Left lobe of liver (tissue), 2 donors: ENCODE results near the gene OLFML1. TPM values are rescaled to one million over a fixed set of nuclear protein-coding genes. Genes with fewer than 3 reads are reported as not detected.
A peak's percentile ranks its signal among the peaks of the same experiment; 100 is the strongest.

Source experiments
- ATAC-seq: fragments of 200-7000 bp; cut with Tn5 transposase; one replicate; pipeline ENCODE4 v1.9.1; 2020; ENCODE audit warnings: mild to moderate bottlenecking, moderate library complexity
- DNase-seq: peaks from one replicate; pipeline ENCODE4 v3.0.0-alpha.2; 2020; ENCODE audit warnings: low spot score
- total RNA-seq: library from RNA; stranded (reverse); gene quantifications from one replicate; pipeline ENCODE4 v1.2.1, GENCODE V29; 2021
- donor health status: DM: no; HTN: no; CAD: no; lungs with moderate emphysema.
- donor health status: DM: no; HTN: yes; CAD: no.

Gene OLFML1
- total RNA-seq, 1 donor from 2014 or later: 2.2 TPM

GRCh38 chr11:7473717-7474116 lies 11.6 kb upstream of the OLFML1 start:
- no peak for ATAC-seq
- DNase-seq: no peak

GRCh38 chr11:7480113-7480512 lies 5.2 kb upstream of the OLFML1 start:
- peak; percentile 26 for ATAC-seq
- no peak for DNase-seq

GRCh38 chr11:7484131-7484530 lies 1.2 kb upstream of the OLFML1 start:
- ATAC-seq: no peak

GRCh38 chr11:7484645-7485044 lies 661 bp upstream of the OLFML1 start:
- no peak for DNase-seq
- ATAC-seq: no peak

More at GRCh38 chr11:7484131-7484530, 1.2 kb upstream of the OLFML1 start:
- no peak for DNase-seq

GRCh38 chr11:7486098-7486780 lies 933 bp downstream of the OLFML1 start:
- ATAC-seq (no peak), DNase-seq (no peak)

GRCh38 chr11:7486781-7487140 lies 1.5 kb downstream of the OLFML1 start:
- ATAC-seq (no peak), DNase-seq (no peak)

- DNase-seq (no peak), ATAC-seq (no peak)
These were observed 2.1 kb downstream of the OLFML1 start for GRCh38 chr11:7487360-7487759.

GRCh38 chr11:7488681-7489080 lies 3.4 kb downstream of the OLFML1 start:
- no peak for ATAC-seq
- DNase-seq: no peak

GRCh38 chr11:7489376-7489775 lies 4.1 kb downstream of the OLFML1 start:
- ATAC-seq: no peak
- DNase-seq: no peak

GRCh38 chr11:7490054-7490453 lies 4.7 kb downstream of the OLFML1 start:
- ATAC-seq (no peak), DNase-seq (no peak)

GRCh38 chr11:7490535-7490934 lies 5.2 kb downstream of the OLFML1 start:
- ATAC-seq (no peak), DNase-seq (no peak)

- ATAC-seq: no peak
- no peak for DNase-seq
These were observed 6.9 kb downstream of the OLFML1 start for GRCh38 chr11:7492253-7492652.

- no peak for DNase-seq
- ATAC-seq: no peak
These were observed 8.4 kb downstream of the OLFML1 start for GRCh38 chr11:7493670-7494069.

GRCh38 chr11:7494086-7494745 lies 8.9 kb downstream of the OLFML1 start:
- DNase-seq (no peak), ATAC-seq (peak; percentile 34)

GRCh38 chr11:7495882-7496551 lies 10.7 kb downstream of the OLFML1 start:
- DNase-seq (no peak), ATAC-seq (peak; percentile 37)

- no peak for ATAC-seq
- no peak for DNase-seq
These were observed 12.9 kb downstream of the OLFML1 start for GRCh38 chr11:7498193-7498592.

GRCh38 chr11:7499081-7499480 lies 13.8 kb downstream of the OLFML1 start:
- ATAC-seq: no peak
- no peak for DNase-seq

GRCh38 chr11:7500251-7500650 lies 14.9 kb downstream of the OLFML1 start:
- ATAC-seq: no peak
- DNase-seq: no peak

- DNase-seq (no peak), ATAC-seq (no peak)
These were observed 15.9 kb downstream of the OLFML1 start for GRCh38 chr11:7501251-7501650.

- no peak for DNase-seq
- no peak for ATAC-seq
These were observed 16.6 kb downstream of the OLFML1 start for GRCh38 chr11:7501894-7502293.

- ATAC-seq: no peak
- DNase-seq: no peak
These were observed 20.9 kb downstream of the OLFML1 start for GRCh38 chr11:7506243-7506642.

- no peak for ATAC-seq
- no peak for DNase-seq
These were observed 22.8 kb downstream of the OLFML1 start for GRCh38 chr11:7508087-7508486.
